Adrenal gland (tissue), 5 donors: ENCODE results near the gene TMEM179.

ENCODE experiments used
- POLR2A ChIP-seq, 2 donors: fragments of 450-650 bp; IDR thresholded peaks; one replicate each; pipeline ENCODE4 v1.6.1; 2017; ENCODE audit warnings: antibody characterized with exemption in 2 of 2, mild to moderate bottlenecking in 2 of 2, moderate library complexity in 1 of 2
- TF ChIP-seq, protein P1 (sequence below), 6 experiments: fragments of 450-650 bp in 4 of 6; fragments of 200-600 bp in 2 of 6; sonication (generic) in 1 of 6; IDR thresholded peaks; 1 replicate in 5 of 6; 2 replicates in 1 of 6; pipeline versions ENCODE4 v1.5.1 to v1.8.0; 2016 to 2021; ENCODE audit warnings: antibody characterized with exemption in 6 of 6, mild to moderate bottlenecking in 2 of 6, moderate library complexity in 1 of 6
- donor health status: DM: no; HTN: no; CAD: no.

DNA sequence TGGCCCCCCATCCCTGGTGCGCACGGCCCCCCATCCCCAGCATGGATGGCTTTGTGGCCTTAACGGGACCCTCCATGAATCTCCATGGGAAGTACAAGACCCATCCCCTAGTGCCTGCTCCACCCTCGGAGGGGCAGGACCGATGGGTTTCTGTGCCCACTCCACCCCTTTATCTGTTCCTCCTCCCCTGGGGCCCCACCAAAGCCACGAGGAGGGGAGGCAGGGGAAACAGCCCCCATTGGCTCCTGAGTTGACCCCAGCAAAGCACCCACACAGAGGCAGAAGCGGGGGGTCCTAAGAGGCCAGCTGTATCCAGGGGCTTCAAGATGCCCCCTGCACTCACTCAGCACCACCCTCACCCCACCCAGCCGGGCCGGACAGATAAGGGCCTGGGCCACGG is 36.1 kb upstream of the TMEM179 start:
- TF ChIP-seq POLR2A (IDR thresholded peaks at IDR 0.05): no peak
- TF ChIP-seq, protein P1, sequence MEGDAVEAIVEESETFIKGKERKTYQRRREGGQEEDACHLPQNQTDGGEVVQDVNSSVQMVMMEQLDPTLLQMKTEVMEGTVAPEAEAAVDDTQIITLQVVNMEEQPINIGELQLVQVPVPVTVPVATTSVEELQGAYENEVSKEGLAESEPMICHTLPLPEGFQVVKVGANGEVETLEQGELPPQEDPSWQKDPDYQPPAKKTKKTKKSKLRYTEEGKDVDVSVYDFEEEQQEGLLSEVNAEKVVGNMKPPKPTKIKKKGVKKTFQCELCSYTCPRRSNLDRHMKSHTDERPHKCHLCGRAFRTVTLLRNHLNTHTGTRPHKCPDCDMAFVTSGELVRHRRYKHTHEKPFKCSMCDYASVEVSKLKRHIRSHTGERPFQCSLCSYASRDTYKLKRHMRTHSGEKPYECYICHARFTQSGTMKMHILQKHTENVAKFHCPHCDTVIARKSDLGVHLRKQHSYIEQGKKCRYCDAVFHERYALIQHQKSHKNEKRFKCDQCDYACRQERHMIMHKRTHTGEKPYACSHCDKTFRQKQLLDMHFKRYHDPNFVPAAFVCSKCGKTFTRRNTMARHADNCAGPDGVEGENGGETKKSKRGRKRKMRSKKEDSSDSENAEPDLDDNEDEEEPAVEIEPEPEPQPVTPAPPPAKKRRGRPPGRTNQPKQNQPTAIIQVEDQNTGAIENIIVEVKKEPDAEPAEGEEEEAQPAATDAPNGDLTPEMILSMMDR (IDR thresholded peaks at IDR 0.05): no peak
